ENCODE measurements around the gene SYNE1. TPM values are rescaled to one million over a fixed set of nuclear protein-coding genes. Genes with fewer than 3 reads are reported as not detected.
A peak's percentile ranks its signal among the peaks of the same experiment; 100 is the strongest.

SYNE1 gene
- total RNA-seq, 6 experiments from 2014 or later, result 60.0 to 69.0 (median 66.9) TPM

- H3K9me3 Mint-ChIP-seq, result peaks cover 10% of the 10 kb centered on the region
- TF ChIP-seq, protein P1, sequence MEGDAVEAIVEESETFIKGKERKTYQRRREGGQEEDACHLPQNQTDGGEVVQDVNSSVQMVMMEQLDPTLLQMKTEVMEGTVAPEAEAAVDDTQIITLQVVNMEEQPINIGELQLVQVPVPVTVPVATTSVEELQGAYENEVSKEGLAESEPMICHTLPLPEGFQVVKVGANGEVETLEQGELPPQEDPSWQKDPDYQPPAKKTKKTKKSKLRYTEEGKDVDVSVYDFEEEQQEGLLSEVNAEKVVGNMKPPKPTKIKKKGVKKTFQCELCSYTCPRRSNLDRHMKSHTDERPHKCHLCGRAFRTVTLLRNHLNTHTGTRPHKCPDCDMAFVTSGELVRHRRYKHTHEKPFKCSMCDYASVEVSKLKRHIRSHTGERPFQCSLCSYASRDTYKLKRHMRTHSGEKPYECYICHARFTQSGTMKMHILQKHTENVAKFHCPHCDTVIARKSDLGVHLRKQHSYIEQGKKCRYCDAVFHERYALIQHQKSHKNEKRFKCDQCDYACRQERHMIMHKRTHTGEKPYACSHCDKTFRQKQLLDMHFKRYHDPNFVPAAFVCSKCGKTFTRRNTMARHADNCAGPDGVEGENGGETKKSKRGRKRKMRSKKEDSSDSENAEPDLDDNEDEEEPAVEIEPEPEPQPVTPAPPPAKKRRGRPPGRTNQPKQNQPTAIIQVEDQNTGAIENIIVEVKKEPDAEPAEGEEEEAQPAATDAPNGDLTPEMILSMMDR (IDR thresholded peaks at IDR 0.05), result no peak
- H3K4me3 Mint-ChIP-seq, result no peak overlapping the region
- H3K27ac Mint-ChIP-seq, result no peak overlapping the region
- H3K36me3 Mint-ChIP-seq (ENCODE audit: low read depth), result peaks cover 36% of the 10 kb centered on the region
- peaks cover 1% of the 10 kb centered on the region; the same call in 1 of the 2 replicates for H3K27me3 Mint-ChIP-seq (ENCODE audit: insufficient read depth)
- no peak for DNase-seq
- H3K4me1 Mint-ChIP-seq (ENCODE audit: low read depth), result peaks cover 10% of the 10 kb centered on the region
These were observed 79.7 kb downstream of the SYNE1 start for GRCh38 chr6:152557502-152557901.

DNA sequence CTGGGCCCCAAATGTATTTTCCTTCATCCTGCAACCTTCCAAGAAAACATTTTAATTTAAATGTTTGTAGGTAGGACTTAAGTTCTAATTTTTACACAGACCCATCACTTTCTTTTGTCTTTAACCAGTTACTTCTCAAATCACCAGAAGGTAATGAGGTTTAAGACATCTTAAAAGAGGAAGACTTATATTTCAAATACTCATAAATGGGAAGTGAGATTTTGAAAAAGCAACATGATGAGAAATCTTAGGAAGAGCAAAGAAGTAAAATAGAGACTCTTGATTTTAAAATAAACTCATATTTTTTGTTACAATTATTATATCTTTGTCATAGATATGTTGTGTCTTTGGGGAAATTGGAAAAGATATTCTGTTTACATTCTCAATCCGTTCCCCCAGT lies 82.3 kb downstream of the SYNE1 start:
- no peak for DNase-seq
- Mint-ChIP-seq H3K27me3 (ENCODE audit: insufficient read depth) (no peaks in the 10 kb centered on the region), H3K27ac (no peak overlapping the region), H3K36me3 (ENCODE audit: low read depth) (peaks cover 23% of the 10 kb centered on the region), H3K4me3 (no peak overlapping the region), H3K9me3 (peaks cover 10% of the 10 kb centered on the region), H3K4me1 (ENCODE audit: low read depth) (peaks cover 19% of the 10 kb centered on the region)
- TF ChIP-seq, protein P1 (IDR thresholded peaks at IDR 0.05), result no peak

GRCh38 chr6:152552616-152553209 lies 84.4 kb downstream of the SYNE1 start:
- Mint-ChIP-seq H3K4me1 (ENCODE audit: low read depth) (peaks cover 18% of the 10 kb centered on the region), H3K9me3 (peaks cover 10% of the 10 kb centered on the region), H3K27ac (no peak overlapping the region), H3K36me3 (ENCODE audit: low read depth) (peaks cover 13% of the 10 kb centered on the region), H3K4me3 (no peak overlapping the region), H3K27me3 (ENCODE audit: insufficient read depth) (no peaks in the 10 kb centered on the region)
- TF ChIP-seq, protein P1 (IDR thresholded peaks at IDR 0.05), result peak; percentile 89
- peak; percentile 40 for DNase-seq

DNA sequence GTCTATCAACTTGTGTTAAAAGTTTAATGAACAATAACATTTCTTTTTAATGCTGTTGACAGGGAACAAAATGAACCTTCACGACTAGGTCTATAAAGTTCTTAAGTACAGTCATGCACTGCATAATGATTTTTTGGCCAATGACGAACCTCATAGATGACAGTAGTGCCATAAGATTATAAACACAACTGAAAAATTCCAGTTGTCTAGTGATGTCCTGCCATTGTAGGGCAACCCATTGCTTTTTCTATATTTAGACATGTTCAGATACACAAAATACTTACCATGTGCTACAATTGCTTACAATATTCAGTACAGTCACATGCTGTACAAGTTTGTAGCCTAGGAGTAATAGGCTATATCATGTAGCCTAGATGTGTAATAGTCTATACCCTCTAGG lies 93.6 kb downstream of the SYNE1 start:
- H3K36me3 Mint-ChIP-seq (ENCODE audit: low read depth), result peaks cover 17% of the 10 kb centered on the region
- H3K27me3 Mint-ChIP-seq (ENCODE audit: insufficient read depth), result no peaks in the 10 kb centered on the region
- no peak overlapping the region for H3K4me3 Mint-ChIP-seq
- no peak for DNase-seq
- TF ChIP-seq, protein P1 (IDR thresholded peaks at IDR 0.05), result no peak
- no peaks in the 10 kb centered on the region for H3K4me1 Mint-ChIP-seq (ENCODE audit: low read depth)
- no peaks in the 10 kb centered on the region; the same call in 1 of the 2 replicates for H3K9me3 Mint-ChIP-seq
- no peak overlapping the region for H3K27ac Mint-ChIP-seq

- DNase-seq, result no peak
- Mint-ChIP-seq H3K9me3 (no peaks in the 10 kb centered on the region), H3K4me1 (ENCODE audit: low read depth) (no peaks in the 10 kb centered on the region), H3K27me3 (ENCODE audit: insufficient read depth) (no peaks in the 10 kb centered on the region), H3K4me3 (no peak overlapping the region), H3K36me3 (ENCODE audit: low read depth) (peaks cover 8% of the 10 kb centered on the region), H3K27ac (no peak overlapping the region)
- TF ChIP-seq, protein P1 (IDR thresholded peaks at IDR 0.05), result no peak
These were observed 96.8 kb downstream of the SYNE1 start for GRCh38 chr6:152540381-152540780.
